ENCODE measurements around the gene PPDPF. TPM values are rescaled to one million over a fixed set of nuclear protein-coding genes. Genes with fewer than 3 reads are reported as not detected.
A peak's percentile ranks its signal among the peaks of the same experiment; 100 is the strongest.
"Not testable (repeated sequence)": the region's sequence is repeated elsewhere in the genome, so short reads cannot be mapped to it uniquely, and the experiment has no call there.

The PPDPF gene
- total RNA-seq, 1 experiment from 2014 or later = 38.0 TPM

DNA sequence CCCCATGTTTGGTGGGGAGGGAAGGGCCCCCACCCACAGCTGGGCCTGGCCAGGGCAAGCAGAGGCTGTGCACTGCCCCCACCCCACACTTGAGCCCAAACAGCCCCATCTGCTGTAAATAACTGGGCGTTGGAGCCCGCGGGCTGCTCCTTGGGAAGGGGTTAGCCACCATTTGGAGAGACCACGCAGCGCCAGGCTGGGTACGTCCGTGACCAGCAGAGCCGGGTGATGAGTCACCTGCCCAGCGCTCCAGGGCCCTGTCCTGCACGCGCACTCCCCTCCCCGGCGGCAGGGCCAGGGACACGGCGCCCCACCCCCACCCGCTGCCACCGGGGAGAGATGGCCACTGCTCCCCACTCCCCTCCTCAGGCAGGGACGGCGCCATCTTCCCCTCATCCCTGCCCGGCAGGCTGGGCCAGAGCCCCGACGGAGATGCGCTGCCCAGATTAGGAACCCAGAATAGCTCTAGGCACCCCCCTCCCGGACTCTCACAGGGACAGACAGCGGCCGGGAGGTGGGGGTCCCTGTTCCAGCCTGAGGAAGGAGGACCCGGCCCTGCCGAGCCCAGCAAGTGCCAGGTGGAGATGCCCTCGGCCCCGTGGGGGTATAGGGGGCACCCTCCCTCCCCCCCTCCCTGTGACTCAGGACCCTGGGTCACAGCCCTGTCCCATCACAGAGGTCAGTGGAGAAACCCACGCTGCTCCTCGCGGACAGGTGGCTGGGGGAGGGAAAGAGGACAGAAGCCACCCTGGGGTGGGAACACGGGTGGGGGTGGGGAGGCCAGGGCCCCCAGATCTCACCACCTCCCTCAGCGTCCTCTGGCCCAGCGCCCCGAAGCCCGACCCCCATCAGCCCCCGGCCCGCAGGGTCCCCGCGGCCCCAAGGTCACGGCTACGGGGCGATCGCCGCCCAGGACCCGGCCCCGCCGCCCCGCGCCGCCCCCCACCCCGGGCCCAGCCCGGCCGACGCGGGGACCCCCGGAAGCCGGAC, 22.3 kb upstream of the PPDPF start:
- DNase-seq (ENCODE audit: low spot score) = peak; percentile 74
- in situ Hi-C loops (cut with HindIII; ENCODE audit: low sequenced_read_pairs) = no loop called here

DNA sequence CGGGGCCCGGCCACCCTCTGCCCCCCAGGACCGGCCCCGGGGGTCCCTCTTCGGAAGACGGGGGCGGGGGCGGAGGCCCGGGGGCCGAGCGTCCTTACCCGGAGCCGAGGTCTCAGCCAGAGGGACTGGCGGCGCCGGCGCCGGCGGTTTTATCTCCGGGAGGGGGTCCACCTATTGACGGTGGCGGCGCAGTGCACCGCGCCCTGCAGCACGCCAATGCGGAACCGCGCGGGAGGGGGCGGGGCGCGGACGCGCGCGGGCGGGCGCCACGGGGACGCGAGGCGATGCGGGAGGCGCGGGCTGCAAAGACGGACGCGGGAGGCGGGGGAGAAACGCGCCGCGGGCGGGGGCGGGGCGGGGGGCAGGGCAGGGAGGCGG, 21.6 kb upstream of the PPDPF start, which contains the start of gene EEF1A2:
TSS of gene EEF1A2 (minus strand) at position 124 of the 378 bp plus-strand sequence. CDS start 1,320 bp downstream, outside the sequence.
- DNase-seq (ENCODE audit: low spot score) = peak; percentile 68
- in situ Hi-C loops (cut with HindIII; ENCODE audit: low sequenced_read_pairs) = no loop called here

DNA sequence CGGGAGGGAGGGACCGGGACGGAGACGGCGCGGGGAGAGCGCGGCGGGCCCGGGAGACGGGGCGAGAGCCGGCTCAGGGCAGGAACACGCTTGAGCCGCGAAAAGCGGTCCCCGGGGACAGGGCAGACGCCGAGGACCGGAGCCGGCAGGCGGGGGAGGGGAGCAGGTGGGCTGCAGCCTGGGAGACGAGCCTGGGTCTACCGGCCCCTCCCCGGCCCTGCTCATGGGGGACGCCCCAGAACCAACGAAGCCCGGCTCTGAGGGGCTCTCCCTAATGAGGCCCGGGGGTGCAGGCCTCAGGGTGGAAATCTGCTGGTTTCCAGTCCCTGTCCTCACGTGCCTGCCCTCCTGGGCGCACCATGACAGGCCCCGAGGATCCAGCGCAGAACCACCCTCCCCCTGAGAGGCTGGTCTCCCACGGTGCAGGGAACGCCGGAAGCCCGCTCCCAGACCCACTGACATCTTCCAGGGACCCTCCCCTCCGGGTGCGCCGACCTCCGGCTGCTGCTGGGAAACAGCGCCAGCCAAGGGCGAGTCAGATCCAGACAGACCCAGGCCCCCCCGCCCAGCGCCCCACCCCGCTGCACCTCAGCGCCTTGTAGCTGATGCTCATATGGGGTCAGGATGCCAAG, 21.1 kb upstream of the PPDPF start:
- in situ Hi-C loops (cut with HindIII; ENCODE audit: low sequenced_read_pairs) = no loop called here
- DNase-seq (ENCODE audit: low spot score) = no peak

DNA sequence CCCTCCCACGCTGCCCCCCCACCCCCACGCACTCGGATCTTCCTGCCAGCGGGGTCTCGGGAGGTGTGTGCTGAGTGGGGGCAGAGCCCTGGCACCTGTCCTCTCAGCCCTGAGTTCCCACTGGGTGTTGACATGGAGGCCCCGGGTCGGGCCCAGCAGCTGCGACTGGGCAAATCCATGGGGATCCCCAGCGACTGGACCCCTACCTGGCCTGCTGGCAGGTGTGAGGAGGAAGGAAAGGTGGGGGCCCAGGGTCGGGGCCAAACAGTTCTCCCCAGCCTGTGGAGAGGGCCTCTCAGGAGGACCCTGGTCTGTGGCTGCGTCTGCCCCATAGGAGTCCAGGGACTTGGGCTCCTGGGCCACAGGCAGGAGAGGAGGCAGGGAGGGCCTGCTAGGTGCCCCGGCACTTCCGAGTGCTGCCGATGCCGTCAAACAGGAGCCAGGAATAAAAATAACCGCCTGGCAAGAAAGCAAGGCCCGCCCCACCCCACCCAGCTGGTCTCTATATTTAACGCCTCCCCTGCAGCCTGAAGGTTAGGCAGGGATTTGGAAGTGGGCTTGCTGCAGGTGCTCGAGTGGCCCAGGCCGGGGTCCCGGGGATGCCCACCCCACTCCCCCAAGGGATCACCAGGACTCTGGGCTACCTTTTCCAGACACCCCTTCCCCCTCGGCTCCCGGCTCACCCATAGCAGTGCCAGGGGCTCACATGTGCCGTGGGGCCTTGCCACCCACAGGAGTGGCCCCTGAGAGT, 20.2 kb upstream of the PPDPF start:
- in situ Hi-C loops (cut with HindIII; ENCODE audit: low sequenced_read_pairs) = no loop called here
- peak; percentile 73 for DNase-seq (ENCODE audit: low spot score)

DNA sequence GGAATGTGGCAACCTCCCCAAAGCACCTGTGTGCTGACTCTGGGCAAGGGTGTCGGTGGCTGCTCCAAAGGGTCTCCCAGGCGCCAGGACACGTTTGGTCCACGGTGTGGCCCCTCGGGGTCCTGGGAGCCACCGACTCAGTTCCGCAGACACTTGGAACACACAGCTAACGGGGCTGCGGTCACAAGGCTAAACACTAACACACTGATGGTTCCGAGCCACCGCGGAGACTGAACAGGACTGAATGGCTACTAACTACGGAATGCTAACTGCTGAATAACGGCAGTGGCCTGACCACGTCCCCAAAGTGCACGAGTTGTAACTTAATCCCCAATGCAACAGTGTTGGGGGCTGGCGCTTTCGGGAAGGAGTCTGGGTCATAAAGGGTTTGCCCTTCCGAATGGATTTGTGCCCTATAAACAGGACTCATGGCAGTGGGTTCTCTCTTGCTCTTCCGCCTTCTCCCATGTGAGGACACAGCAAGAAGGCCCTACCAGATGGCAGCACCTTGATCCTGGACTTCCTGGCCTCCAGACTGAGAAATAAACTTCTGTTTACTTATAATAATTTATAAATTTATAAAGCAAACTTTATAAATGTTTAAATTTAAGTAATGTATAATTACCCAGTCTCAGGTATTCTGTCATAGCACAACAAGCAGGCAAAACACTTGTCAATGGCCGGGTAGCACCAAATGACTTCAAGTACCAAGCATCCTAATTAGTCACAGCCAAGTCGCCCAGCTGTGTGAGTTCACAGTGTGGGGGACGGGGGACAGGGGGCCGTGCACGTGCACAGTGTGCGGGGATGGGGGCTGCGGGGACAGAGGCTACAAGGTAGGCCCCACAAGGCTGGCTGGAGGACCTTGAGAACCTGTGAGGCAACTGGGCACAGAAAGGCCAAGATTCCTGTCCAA, 19.4 kb upstream of the PPDPF start:
- in situ Hi-C loops (cut with HindIII; ENCODE audit: low sequenced_read_pairs) = no loop called here
- DNase-seq (ENCODE audit: low spot score) = peak; percentile 61

DNA sequence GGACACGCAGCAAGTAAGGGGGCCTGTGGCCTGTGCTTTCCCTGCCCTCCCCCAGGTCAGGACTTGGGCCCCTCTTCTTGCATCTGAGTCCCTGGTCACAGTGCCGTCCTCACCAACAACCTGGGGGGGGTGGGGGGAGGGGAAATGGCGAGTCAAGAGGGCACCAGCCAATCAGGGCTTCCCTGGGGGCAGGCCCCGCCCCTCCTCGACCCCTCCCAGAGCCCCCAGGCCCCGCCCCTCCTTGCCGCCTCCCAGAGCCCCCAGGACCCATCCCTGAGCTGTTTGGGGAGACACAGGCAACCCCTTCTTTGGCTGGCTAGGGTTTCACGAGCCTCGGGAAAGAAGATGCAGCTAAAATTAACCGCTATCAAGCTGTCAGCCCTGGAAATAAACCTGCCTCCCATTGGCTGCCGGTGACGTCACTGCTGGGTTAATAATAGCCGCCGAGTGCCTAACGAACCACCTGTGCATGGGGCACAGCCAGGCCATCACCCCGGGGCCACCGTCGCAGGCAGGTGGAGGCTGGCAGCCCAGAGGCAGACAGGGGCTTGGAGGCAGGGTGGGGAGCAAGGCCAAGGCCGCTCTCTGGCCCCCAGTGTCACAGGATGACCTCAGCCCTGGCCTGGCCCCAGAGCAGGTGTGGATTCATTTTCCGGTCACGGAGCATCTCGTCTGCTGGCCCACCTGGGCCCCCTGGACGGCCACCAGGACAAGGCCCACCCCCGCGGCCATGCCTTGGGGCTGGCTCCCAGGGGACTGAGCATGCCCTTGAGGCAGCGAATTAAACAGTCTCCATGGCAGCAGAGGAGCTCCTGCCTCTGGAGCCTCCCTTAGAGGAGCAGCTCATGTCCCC, 18.5 kb upstream of the PPDPF start:
- peak; percentile 99 for DNase-seq (ENCODE audit: low spot score)
- in situ Hi-C loops (cut with HindIII; ENCODE audit: low sequenced_read_pairs) = no loop called here

DNA sequence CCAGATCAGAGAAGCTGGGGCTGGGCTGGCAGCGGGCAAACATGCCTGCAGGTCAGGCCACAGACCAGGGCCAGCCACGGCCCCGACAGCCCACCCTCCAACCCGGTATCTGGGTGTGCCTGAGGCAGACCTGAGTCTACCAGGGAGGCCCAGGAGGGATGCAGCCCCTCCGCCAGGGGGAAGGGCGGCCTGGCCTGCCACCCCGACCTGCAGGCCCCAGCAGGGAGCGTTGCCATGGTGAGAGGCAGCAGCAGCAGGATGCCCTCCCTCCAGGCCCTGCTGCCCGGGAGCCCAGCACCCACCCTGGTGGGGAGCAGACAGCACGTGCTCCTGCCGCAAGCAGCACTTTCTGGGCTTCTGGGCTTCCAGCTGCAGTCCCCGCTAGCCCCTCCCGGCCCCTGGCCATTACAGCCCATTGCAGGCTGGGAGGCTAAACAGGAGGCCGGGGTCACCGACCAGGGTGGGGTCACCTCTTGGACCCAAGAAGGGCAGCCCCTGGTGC, 17.8 kb upstream of the PPDPF start:
- in situ Hi-C loops (cut with HindIII; ENCODE audit: low sequenced_read_pairs) = no loop called here
- DNase-seq (ENCODE audit: low spot score) = no peak

DNA sequence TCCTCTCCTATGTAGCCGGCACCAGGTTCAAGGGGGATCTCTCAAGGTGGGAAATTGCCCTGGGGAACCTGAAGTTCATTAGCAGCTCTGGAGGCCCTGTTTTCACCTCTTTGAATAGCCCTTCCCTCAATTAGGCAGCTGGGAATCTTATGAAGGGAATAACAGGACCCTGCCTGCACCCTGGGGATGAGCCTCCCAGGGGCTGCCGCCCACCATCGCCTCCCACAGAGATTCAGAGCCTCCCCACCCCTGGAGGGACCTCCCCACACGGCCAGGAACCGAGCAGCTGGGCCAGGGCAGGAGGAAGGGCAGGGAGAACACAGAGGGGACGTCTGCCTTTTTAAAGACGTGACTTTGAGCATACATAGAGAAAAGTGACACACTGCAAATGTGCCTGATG, 17.0 kb upstream of the PPDPF start:
- DNase-seq (ENCODE audit: low spot score) = no peak
- in situ Hi-C loops (cut with HindIII; ENCODE audit: low sequenced_read_pairs) = no loop called here

DNA sequence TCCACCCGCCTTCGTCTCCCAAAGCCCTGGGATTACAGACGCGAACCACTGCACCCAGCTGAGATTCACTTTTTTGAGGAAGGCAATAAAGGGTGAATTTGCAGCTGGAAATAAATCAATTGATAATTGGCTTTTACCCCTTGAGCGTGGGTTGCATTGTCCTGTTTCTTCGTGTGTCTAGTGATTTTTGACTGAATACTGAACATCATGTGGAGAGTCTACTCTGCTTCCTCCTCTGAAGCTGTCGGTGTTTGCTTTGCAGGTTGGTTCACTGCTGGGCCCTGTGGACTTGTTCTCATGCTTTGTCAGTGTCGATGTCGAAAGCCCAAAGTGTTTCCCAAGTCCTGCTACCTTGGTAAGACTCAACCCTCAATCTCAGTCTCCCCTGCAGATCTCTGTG, 15.9 kb upstream of the PPDPF start:
- in situ Hi-C loops (cut with HindIII; ENCODE audit: low sequenced_read_pairs) = no loop called here
- no peak for DNase-seq (ENCODE audit: low spot score)

DNA sequence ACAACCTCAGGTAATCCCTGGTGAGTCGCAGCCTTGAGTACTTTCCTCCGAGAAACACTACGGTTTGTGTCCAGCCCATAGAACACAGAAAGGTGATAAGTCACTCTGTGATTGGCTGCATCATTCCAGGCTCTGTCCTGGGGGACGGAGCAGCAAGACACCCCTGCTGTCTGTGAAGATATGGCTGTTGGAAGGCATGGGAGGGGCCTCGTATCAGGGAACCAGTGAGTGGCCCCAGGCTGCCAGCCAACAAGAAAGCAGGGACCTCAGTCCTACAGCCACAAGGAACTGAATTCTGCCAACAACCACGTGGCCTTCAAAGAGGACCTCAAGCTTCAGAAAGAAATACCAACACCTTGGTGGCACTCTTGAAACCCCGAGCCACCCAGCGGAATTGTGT, 15.3 kb upstream of the PPDPF start:
- in situ Hi-C loops (cut with HindIII; ENCODE audit: low sequenced_read_pairs) = no loop called here
- DNase-seq (ENCODE audit: low spot score) = no peak

DNA sequence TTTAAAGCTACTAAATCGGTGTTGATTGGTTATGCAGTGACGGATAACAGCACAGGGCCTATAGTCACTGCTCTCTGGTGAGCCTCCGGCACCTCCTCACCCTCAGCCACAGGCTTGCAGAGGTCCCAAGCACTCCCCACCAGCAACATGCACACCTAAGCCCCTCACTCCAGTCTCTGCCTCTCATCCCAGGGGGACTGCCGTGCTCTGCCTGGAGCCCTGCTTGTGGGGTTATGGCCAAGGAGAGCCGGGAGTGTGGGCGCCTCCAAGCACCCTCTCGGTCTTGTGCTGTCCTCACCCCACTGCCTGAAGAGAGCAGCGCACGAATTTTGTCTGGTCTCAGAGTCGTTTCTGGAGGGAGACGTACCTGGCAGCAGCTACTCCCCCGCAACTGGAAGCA, 14.8 kb upstream of the PPDPF start:
- no peak for DNase-seq (ENCODE audit: low spot score)

DNA sequence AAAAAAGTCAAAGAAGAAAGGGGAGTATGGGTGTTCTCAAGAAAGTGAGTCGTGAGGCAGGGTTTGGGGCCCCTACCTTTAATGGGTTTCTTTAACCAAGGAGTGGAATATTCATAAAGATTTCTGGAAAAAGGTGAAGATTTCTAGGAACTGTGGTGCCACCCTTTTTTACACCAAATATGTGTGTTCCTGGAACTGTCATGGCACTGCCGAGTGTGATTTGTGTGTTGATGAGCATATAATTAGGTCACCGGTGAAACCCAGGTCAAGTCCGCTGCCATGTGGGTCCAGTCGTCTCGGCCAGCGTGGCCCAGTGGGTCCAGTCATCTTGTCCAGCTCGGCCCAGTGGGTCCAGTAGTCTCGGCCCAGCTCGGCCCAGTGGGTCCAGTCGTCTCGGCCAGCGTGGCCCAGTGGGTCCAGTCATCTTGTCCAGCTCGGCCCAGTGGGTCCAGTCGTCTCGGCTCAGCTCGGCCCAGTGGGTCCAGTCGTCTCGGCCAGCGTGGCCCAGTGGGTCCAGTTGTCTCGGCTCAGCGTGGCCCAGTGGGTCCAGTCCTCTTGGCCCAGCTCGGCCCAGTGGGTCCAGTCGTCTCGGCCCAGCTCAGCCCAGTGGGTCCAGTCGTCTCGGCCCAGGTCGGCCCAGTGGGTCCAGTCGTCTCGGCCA, 13.4 kb upstream of the PPDPF start:
- in situ Hi-C loops (cut with HindIII; ENCODE audit: low sequenced_read_pairs) = no loop called here
- DNase-seq (ENCODE audit: low spot score) = no peak

More for the DNA sequence above, 14.8 kb upstream of the PPDPF start:
- in situ Hi-C loops (cut with HindIII; ENCODE audit: low sequenced_read_pairs) = no loop called here

DNA sequence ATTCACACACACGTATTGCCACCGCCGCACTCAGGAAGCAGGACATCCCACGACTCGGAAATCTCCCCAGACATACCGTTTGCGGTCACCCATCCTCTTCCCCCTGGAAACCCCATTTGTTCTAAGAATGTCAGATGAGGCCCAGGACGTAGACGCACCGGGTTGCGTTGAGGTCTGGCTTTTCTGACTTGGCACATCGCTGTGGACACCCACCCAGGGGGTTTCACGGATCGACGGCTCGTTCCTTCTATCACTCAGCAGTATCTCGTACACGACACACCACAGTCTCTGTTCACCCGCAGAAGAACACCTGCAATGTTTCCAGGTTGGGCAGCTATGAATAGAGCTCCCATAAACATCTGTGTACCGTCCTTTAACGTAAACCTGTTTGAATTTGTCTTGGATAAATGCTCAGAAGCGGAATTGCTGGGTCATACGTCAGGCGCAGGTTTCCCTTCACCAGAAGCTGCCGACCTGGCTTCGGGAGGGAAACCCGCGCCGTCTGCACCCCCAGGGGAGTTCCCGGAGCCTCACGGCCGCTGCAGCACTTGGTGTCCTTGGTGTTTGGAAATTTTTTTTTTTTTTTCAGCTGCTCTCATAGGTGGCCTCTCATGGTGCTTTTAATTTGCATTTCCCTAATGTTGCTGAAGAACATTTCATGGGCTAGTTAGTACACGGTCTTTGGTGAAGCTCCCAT, 12.3 kb upstream of the PPDPF start:
- DNase-seq (ENCODE audit: low spot score) = no peak
- in situ Hi-C loops (cut with HindIII; ENCODE audit: low sequenced_read_pairs) = no loop called here

DNA sequence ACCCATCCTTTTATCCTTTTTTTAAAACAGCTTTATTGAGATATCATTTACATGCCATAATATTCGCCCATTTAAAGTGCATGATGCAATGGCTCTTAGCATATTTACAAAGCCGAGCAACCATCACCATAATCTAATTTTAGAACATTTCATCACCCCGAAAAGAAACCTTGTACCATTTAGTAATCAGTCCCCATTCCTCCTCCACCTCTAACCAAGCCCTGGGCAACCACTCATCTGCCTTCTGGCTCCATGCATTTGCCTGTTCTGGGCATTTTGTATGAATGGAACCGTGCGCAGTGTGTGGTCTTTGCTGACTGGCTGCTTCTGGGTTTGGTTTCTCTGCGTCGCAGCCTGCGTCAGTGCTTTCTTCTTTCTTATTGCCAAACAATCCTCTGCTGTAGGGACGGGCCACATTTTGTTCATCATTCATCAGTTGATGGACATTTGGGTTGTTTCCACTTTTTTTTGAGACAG, 11.4 kb upstream of the PPDPF start:
- in situ Hi-C loops (cut with HindIII; ENCODE audit: low sequenced_read_pairs) = no loop called here

DNA sequence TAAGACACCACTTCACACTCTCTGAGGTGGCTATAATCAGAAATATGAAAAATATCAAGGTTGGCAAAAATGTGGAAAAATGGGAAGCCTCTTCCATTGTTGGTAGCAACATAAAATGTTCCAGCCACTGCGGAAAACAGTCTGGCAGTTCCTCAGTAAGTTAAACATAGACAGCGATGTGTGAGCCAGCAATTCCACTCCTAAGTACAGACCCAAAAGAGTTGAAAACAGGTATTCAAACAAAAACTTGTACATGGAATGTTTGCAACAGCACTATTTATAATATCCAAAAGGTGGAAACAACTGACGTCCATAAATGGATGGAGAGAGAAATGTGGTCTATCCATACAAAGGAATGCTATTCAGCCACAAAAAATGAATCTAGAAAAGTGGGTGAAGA, 7.4 kb upstream of the PPDPF start:
- no peak for DNase-seq (ENCODE audit: low spot score)
- in situ Hi-C loops (cut with HindIII; ENCODE audit: low sequenced_read_pairs) = no loop called here

More for the DNA sequence above, 11.4 kb upstream of the PPDPF start:
- DNase-seq (ENCODE audit: low spot score) = no peak

DNA sequence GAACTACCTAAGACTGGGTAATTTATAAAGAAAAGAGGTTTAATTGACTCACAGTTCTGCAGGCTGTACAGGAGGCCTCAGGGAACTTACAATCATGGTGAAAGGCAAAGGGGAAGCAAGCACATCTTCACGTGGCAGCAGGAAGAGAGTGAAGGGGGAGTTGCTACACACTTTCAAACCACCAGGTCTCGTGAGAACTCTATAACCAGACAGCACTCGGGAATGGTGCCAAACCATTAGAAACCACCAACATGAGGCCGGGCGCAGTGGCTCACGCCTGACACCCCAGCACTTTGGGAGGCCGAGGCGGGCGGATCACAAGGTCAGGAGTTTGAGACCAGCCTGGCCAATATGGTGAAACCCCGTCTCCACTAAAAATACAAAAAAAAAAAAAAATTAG, 6.0 kb upstream of the PPDPF start:
- DNase-seq (ENCODE audit: low spot score); in situ Hi-C loops (cut with HindIII; ENCODE audit: low sequenced_read_pairs): not testable (repeated sequence)
